ENCODE data around the gene PAPPA.

The PAPPA gene

GRCh38 chr9:116219686-116220085 is 66.1 kb downstream of the PAPPA start:
- peaks cover 2% of the 10 kb centered on the region for H3K79me2 ChIP-seq
- no peaks in the 10 kb centered on the region for H3K9me3 ChIP-seq (ENCODE audit: control insufficient read depth, low read length)
- H3K36me3 ChIP-seq (ENCODE audit: control insufficient read depth, insufficient read depth, low read length) = no peaks in the 10 kb centered on the region
- peak overlapping the region; percentile 67 for H3K4me2 ChIP-seq (ENCODE audit: low read length)
- no peak overlapping the region for H2AFZ ChIP-seq
- no peaks in the 10 kb centered on the region for H3K27me3 ChIP-seq (ENCODE audit: control insufficient read depth, insufficient read depth, low read length)
- TF ChIP-seq CTCF (IDR thresholded peaks at IDR 0.05) = no peak
- H3K27ac ChIP-seq = peak overlapping the region; percentile 17
- H3K4me3 ChIP-seq (ENCODE audit: low read depth, low read length) = peak overlapping the region; percentile 19
- no peak overlapping the region for H3K9ac ChIP-seq
- peaks cover 12% of the 10 kb centered on the region for H3K4me1 ChIP-seq

- TF ChIP-seq CTCF (IDR thresholded peaks at IDR 0.05) = no peak
- no peaks in the 10 kb centered on the region for H3K79me2 ChIP-seq
Measured at GRCh38 chr9:116223926-116224325, 70.3 kb downstream of the PAPPA start.

GRCh38 chr9:116230051-116230632 is 76.6 kb downstream of the PAPPA start:
- no peaks in the 10 kb centered on the region for H3K36me3 ChIP-seq (ENCODE audit: control insufficient read depth, insufficient read depth, low read length)
- H3K4me1 ChIP-seq = no peaks in the 10 kb centered on the region
- no peak overlapping the region for H2AFZ ChIP-seq
- no peak overlapping the region for H3K4me3 ChIP-seq (ENCODE audit: low read depth, low read length)
- H3K4me2 ChIP-seq (ENCODE audit: low read length) = no peak overlapping the region
- H3K79me2 ChIP-seq = no peaks in the 10 kb centered on the region
- no peaks in the 10 kb centered on the region for H3K9me3 ChIP-seq (ENCODE audit: control insufficient read depth, low read length)
- no peak overlapping the region for H3K27ac ChIP-seq
- H3K27me3 ChIP-seq (ENCODE audit: control insufficient read depth, insufficient read depth, low read length) = no peaks in the 10 kb centered on the region
- TF ChIP-seq CTCF (IDR thresholded peaks at IDR 0.05) = no peak
- H3K9ac ChIP-seq = no peak overlapping the region

More at GRCh38 chr9:116223926-116224325, 70.3 kb downstream of the PAPPA start:
- H3K36me3 ChIP-seq (ENCODE audit: control insufficient read depth, insufficient read depth, low read length) = no peaks in the 10 kb centered on the region
- H3K27me3 ChIP-seq (ENCODE audit: control insufficient read depth, insufficient read depth, low read length) = no peaks in the 10 kb centered on the region
- peaks cover 4% of the 10 kb centered on the region for H3K4me1 ChIP-seq
- H3K27ac ChIP-seq = no peak overlapping the region
- no peak overlapping the region for H3K9ac ChIP-seq
- H3K4me3 ChIP-seq (ENCODE audit: low read depth, low read length) = no peak overlapping the region
- no peak overlapping the region for H2AFZ ChIP-seq
- H3K4me2 ChIP-seq (ENCODE audit: low read length) = no peak overlapping the region
- H3K9me3 ChIP-seq (ENCODE audit: control insufficient read depth, low read length) = no peaks in the 10 kb centered on the region

GRCh38 chr9:116232424-116233159 is 79.0 kb downstream of the PAPPA start:
- no peak overlapping the region for H3K27ac ChIP-seq
- no peaks in the 10 kb centered on the region for H3K79me2 ChIP-seq
- H3K27me3 ChIP-seq (ENCODE audit: control insufficient read depth, insufficient read depth, low read length) = no peaks in the 10 kb centered on the region
- H3K36me3 ChIP-seq (ENCODE audit: control insufficient read depth, insufficient read depth, low read length) = no peaks in the 10 kb centered on the region
- H2AFZ ChIP-seq = no peak overlapping the region
- no peak overlapping the region for H3K9ac ChIP-seq
- no peaks in the 10 kb centered on the region for H3K4me1 ChIP-seq
- TF ChIP-seq CTCF (IDR thresholded peaks at IDR 0.05) = no peak
- H3K9me3 ChIP-seq (ENCODE audit: control insufficient read depth, low read length) = no peaks in the 10 kb centered on the region
- H3K4me3 ChIP-seq (ENCODE audit: low read depth, low read length) = no peak overlapping the region
- no peak overlapping the region for H3K4me2 ChIP-seq (ENCODE audit: low read length)

GRCh38 chr9:116233160-116233530 is 79.6 kb downstream of the PAPPA start:
- H3K9ac ChIP-seq = no peak overlapping the region
- H3K27me3 ChIP-seq (ENCODE audit: control insufficient read depth, insufficient read depth, low read length) = no peaks in the 10 kb centered on the region
- no peak overlapping the region for H3K4me2 ChIP-seq (ENCODE audit: low read length)
- H3K4me1 ChIP-seq = no peaks in the 10 kb centered on the region
- no peaks in the 10 kb centered on the region for H3K9me3 ChIP-seq (ENCODE audit: control insufficient read depth, low read length)
- H3K4me3 ChIP-seq (ENCODE audit: low read depth, low read length) = no peak overlapping the region
- no peaks in the 10 kb centered on the region for H3K79me2 ChIP-seq
- no peaks in the 10 kb centered on the region for H3K36me3 ChIP-seq (ENCODE audit: control insufficient read depth, insufficient read depth, low read length)
- H2AFZ ChIP-seq = no peak overlapping the region
- H3K27ac ChIP-seq = no peak overlapping the region
- TF ChIP-seq CTCF (IDR thresholded peaks at IDR 0.05) = no peak

Measured in parathyroid adenoma (tissue), 2 donors.